Fibroblast of skin of scalp (primary cell): ENCODE measurements around the gene PLPPR4.

ENCODE experiments used
- DNase-seq: peaks from one replicate; pipeline ENCODE4 v3.0.0-alpha.2; 2013

PLPPR4 gene

GRCh38 chr1:99348397-99349132, 84.3 kb downstream of the PLPPR4 start:
- DNase-seq: no peak

- no peak for DNase-seq
These were observed 88.5 kb downstream of the PLPPR4 start for GRCh38 chr1:99352821-99353220.

DNA sequence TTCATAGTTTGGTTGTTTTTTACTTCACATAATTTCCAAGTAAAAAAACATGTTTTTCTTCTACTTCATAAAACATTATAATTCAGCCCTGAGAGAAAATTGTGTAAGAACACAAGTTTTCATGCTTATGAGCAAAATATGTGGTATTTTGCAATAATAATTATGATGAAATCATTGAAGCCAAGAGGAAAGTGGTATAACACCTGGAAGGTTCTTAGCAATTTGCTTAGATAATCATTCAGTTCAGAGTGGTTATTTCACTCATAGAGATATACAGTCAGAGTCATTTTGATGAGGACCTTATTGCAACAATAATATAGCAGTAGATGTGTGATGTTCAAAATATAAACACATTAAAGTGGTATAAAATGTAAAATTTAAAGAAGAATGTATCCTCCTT, 94.5 kb downstream of the PLPPR4 start:
- no peak for DNase-seq
